ENCODE results near the gene PDSS2. TPM values are rescaled to one million over a fixed set of nuclear protein-coding genes. Genes with fewer than 3 reads are reported as not detected.

The PDSS2 gene
- total RNA-seq, 1 donor, result 12.5 TPM

- TF ChIP-seq CTCF (IDR thresholded peaks at IDR 0.05; ENCODE audit: insufficient read depth, low read depth, low read length), result no peak
- DNase-seq (ENCODE audit: low read depth), result no peak
- no peak overlapping the region for H3K4me3 ChIP-seq (ENCODE audit: low read depth, low read length)
Measured at GRCh38 chr6:107355659-107356058, 103.7 kb downstream of the PDSS2 start.

- no peak for TF ChIP-seq CTCF (IDR thresholded peaks at IDR 0.05; ENCODE audit: insufficient read depth, low read depth, low read length)
- DNase-seq (ENCODE audit: low read depth), result no peak
- H3K4me3 ChIP-seq (ENCODE audit: low read depth, low read length), result no peak overlapping the region
Measured at GRCh38 chr6:107354451-107354850, 104.9 kb downstream of the PDSS2 start.

GRCh38 chr6:107353773-107354382, 105.5 kb downstream of the PDSS2 start:
- TF ChIP-seq CTCF (IDR thresholded peaks at IDR 0.05; ENCODE audit: insufficient read depth, low read depth, low read length), result no peak
- no peak for DNase-seq (ENCODE audit: low read depth)
- no peak overlapping the region for H3K4me3 ChIP-seq (ENCODE audit: low read depth, low read length)

- DNase-seq (ENCODE audit: low read depth), result no peak
- no peak for TF ChIP-seq CTCF (IDR thresholded peaks at IDR 0.05; ENCODE audit: insufficient read depth, low read depth, low read length)
- no peak overlapping the region for H3K4me3 ChIP-seq (ENCODE audit: low read depth, low read length)
Measured at GRCh38 chr6:107348224-107348623, 111.1 kb downstream of the PDSS2 start.

- no peak for DNase-seq (ENCODE audit: low read depth)
- no peak for TF ChIP-seq CTCF (IDR thresholded peaks at IDR 0.05; ENCODE audit: insufficient read depth, low read depth, low read length)
Measured at GRCh38 chr6:107345393-107345792, 114.0 kb downstream of the PDSS2 start.

GRCh38 chr6:107344981-107345380, 114.4 kb downstream of the PDSS2 start:
- DNase-seq (ENCODE audit: low read depth), result no peak
- TF ChIP-seq CTCF (IDR thresholded peaks at IDR 0.05; ENCODE audit: insufficient read depth, low read depth, low read length), result no peak
- no peak overlapping the region for H3K4me3 ChIP-seq (ENCODE audit: low read depth, low read length)

More at GRCh38 chr6:107345393-107345792, 114.0 kb downstream of the PDSS2 start:
- H3K4me3 ChIP-seq (ENCODE audit: low read depth, low read length), result no peak overlapping the region

GRCh38 chr6:107344383-107344782, 115.0 kb downstream of the PDSS2 start:
- no peak for DNase-seq (ENCODE audit: low read depth)

More at GRCh38 chr6:107344383-107344782, 115.0 kb downstream of the PDSS2 start:
- no peak overlapping the region for H3K4me3 ChIP-seq (ENCODE audit: low read depth, low read length)
- TF ChIP-seq CTCF (IDR thresholded peaks at IDR 0.05; ENCODE audit: insufficient read depth, low read depth, low read length), result no peak
